B cell (primary cell): ENCODE measurements around the gene PCDHGA5. TPM values are rescaled to one million over a fixed set of nuclear protein-coding genes. Genes with fewer than 3 reads are reported as not detected.
A peak's percentile ranks its signal among the peaks of the same experiment; 100 is the strongest.
"Not testable (repeated sequence)": the region's sequence is repeated elsewhere in the genome, so short reads cannot be mapped to it uniquely, and the experiment has no call there.

Experiments used
- ATAC-seq: fragments of 200-7000 bp; cut with Tn5 transposase; one replicate; pipeline ENCODE4 v1.10.0; 2021; ENCODE audit warnings: low read depth, mild to moderate bottlenecking, moderate number of reproducible peaks, moderate library complexity
- CTCF ChIA-PET: fragments of 350-600 bp; sonication (Branson Sonifier 250); formaldehyde crosslinking; loops from one replicate; lab custom pipeline; 2021; ENCODE audit warnings: antibody characterized with exemption, inconsistent platforms; lab: Charles Lee
- POLR2A ChIA-PET: fragments of 350-600 bp; sonication (Branson Sonifier 250); formaldehyde crosslinking; loops from one replicate; lab custom pipeline; 2021; ENCODE audit warnings: antibody characterized with exemption; lab: Charles Lee
- DNase-seq: peaks from one replicate; pipeline ENCODE4 v3.0.0; 2013
- H2AFZ ChIP-seq: 2 replicates; pipeline ENCODE4 v1.6.1; 2012; ENCODE audit warnings: mild to moderate bottlenecking, low read depth, low read length; ENCODE audit not compliant: insufficient read depth, poor library complexity, severe bottlenecking
- H3K27ac ChIP-seq, 2 donors: 1 replicate in 1 of 2; 2 replicates in 1 of 2; pipeline ENCODE4 v1.5.1; 2012 to 2013; ENCODE audit warnings: low read length in 2 of 2, mild to moderate bottlenecking in 2 of 2, moderate library complexity in 1 of 2
- H3K27me3 ChIP-seq, 4 experiments: fragments of 200-600 bp in 1 of 4; sonication (generic) in 1 of 4; replicated peaks in 1 of 4; 1 replicate in 2 of 4; 2 replicates in 2 of 4; pipeline versions ENCODE4 v1.6.1 to v1.7.0; 2013 to 2016; ENCODE audit warnings: low read length in 3 of 4, mild to moderate bottlenecking in 2 of 4, mixed read lengths in 1 of 4, moderate library complexity in 1 of 4; ENCODE audit not compliant: insufficient read depth in 4 of 4, control insufficient read depth in 3 of 4; ENCODE audit errors: control extremely low read depth in 1 of 4
- H3K36me3 ChIP-seq, 2 experiments: replicated peaks in 1 of 2; 1 replicate in 1 of 2; 2 replicates in 1 of 2; pipeline versions ENCODE4 v1.6.1 to v1.7.1; 2013; ENCODE audit warnings: low read length in 1 of 2; ENCODE audit not compliant: insufficient read depth in 2 of 2, control insufficient read depth in 1 of 2; ENCODE audit errors: control extremely low read depth in 1 of 2, extremely low read depth in 1 of 2
- H3K4me1 ChIP-seq, 2 donors: fragments of 200-600 bp in 1 of 2; sonication (generic) in 1 of 2; 1 replicate in 1 of 2; 2 replicates in 1 of 2; pipeline versions ENCODE4 v1.5.1 to v1.6.1; 2013 to 2017; ENCODE audit warnings: low read length in 2 of 2; ENCODE audit not compliant: control insufficient read depth in 2 of 2, insufficient read depth in 2 of 2
- H3K4me2 ChIP-seq: replicated peaks from 2 replicates; pipeline ENCODE3; 2012; ENCODE audit warnings: mild to moderate bottlenecking, low read depth, low read length; ENCODE audit not compliant: poor library complexity, severe bottlenecking
- H3K4me3 ChIP-seq, 5 experiments: fragments of 200-600 bp in 1 of 5; sonication (generic) in 1 of 5; 1 replicate in 3 of 5; 2 replicates in 2 of 5; pipeline versions ENCODE4 v1.5.1 to v1.7.0; 2011 to 2016; ENCODE audit warnings: low read length in 4 of 5, mild to moderate bottlenecking in 4 of 5, low read depth in 2 of 5, control low read depth in 1 of 5, moderate library complexity in 1 of 5; ENCODE audit not compliant: insufficient read depth in 1 of 5; ENCODE audit errors: control extremely low read depth in 1 of 5, extremely low read depth in 1 of 5
- H3K79me2 ChIP-seq: fragments of 200-600 bp; sonication (generic); one replicate; pipeline ENCODE4 v1.6.0; 2016; ENCODE audit warnings: low read length; ENCODE audit not compliant: control insufficient read depth, insufficient read depth
- H3K9ac ChIP-seq: fragments of 200-600 bp; sonication (generic); 2 replicates; pipeline ENCODE4 v1.6.1; 2017; ENCODE audit warnings: mild to moderate bottlenecking, low read length, moderate library complexity
- H3K9me3 ChIP-seq, 3 donors: one replicate each; pipeline versions ENCODE4 v1.6.1 to v1.7.1; 2013; ENCODE audit warnings: low read length in 2 of 3; ENCODE audit not compliant: control insufficient read depth in 2 of 3, insufficient read depth in 1 of 3; ENCODE audit errors: control extremely low read depth in 1 of 3
- H4K20me1 ChIP-seq: 2 replicates; pipeline ENCODE4 v1.6.0; 2012; ENCODE audit warnings: mild to moderate bottlenecking, low read length; ENCODE audit not compliant: insufficient read depth, control insufficient read depth, poor library complexity, severe bottlenecking
- H3K27ac Mint-ChIP-seq: one replicate; pipeline ENCODE4 v1.8.0; 2021; ENCODE audit warnings: mixed read lengths
- H3K27me3 Mint-ChIP-seq: one replicate; pipeline ENCODE4 v1.8.0; 2021; ENCODE audit warnings: mixed read lengths
- H3K4me1 Mint-ChIP-seq: one replicate; pipeline ENCODE4 v1.8.0; 2021; ENCODE audit warnings: mixed read lengths
- H3K4me3 Mint-ChIP-seq: one replicate; pipeline ENCODE4 v1.8.0; 2021; ENCODE audit warnings: mixed read lengths
- H3K9me3 Mint-ChIP-seq: one replicate; pipeline ENCODE4 v1.8.0; 2022; ENCODE audit warnings: mixed read lengths; ENCODE audit not compliant: insufficient read depth
- CTCF ChIP-seq: fragments of 200-600 bp; IDR thresholded peaks from one replicate; pipeline ENCODE4 v1.8.0; 2022; ENCODE audit warnings: antibody characterized with exemption, mild to moderate bottlenecking
- EZH2 ChIP-seq: IDR thresholded peaks from 2 replicates; pipeline ENCODE4 v1.6.1; 2012; ENCODE audit warnings: borderline replicate concordance, low read depth, mild to moderate bottlenecking, moderate library complexity, low read length; ENCODE audit not compliant: insufficient read depth, poor library complexity, severe bottlenecking
- WGBS: methylation state at CpG from one replicate; pipeline ENCODE4 v1.1.5; 2013; ENCODE audit warnings: missing lambda C conversion rate; ENCODE audit not compliant: insufficient coverage; 5-methylcytosine and 5-hydroxymethylcytosine counted together
- intact Hi-C: fragments of 100-400 bp; cut with micrococcal nuclease; formaldehyde crosslinking; loops from one replicate; pipeline ENCODE4 v1.10.0; 2022
- polyA plus RNA-seq: library from polyadenylated mRNA; depleted of rRNA; stranded (reverse); fragments of >200 nt; gene quantifications from 2 replicates; pipeline ENCODE4 v1.2.3, GENCODE V29; 2012
- total RNA-seq, 2 donors: library from RNA; stranded (reverse); fragments of 120-200 nt in 1 of 2; gene quantifications; 1 replicate in 1 of 2; 2 replicates in 1 of 2; pipeline versions ENCODE4 v1.2.3 to v1.2.4, GENCODE V29; 2013 to 2022

Gene PCDHGA5
- total and polyA plus RNA-seq, 2 donors (not counting 1 experiment from before 2014, with no cell fraction given) = 0.21 to 1.7 TPM

- H2AFZ ChIP-seq, H3K36me3 ChIP-seq, POLR2A ChIA-PET, H3K9ac ChIP-seq, H3K79me2 ChIP-seq, H3K4me1 Mint-ChIP-seq, intact Hi-C loops, H4K20me1 ChIP-seq, H3K27ac ChIP-seq, ATAC-seq, H3K4me2 ChIP-seq, H3K4me3 ChIP-seq, H3K27ac Mint-ChIP-seq, H3K4me3 Mint-ChIP-seq, DNase-seq, H3K4me1 ChIP-seq: not testable (repeated sequence)
- peaks cover 0 to 58% (median 46%) of the 10 kb centered on the region in 3 donors for H3K9me3 ChIP-seq
- CTCF ChIA-PET = interaction anchor here (1.4 to 2.0 kb wide), 2 partner anchors 32 to 188 kb away, joined by 4 to 5 read pairs; partner anchors contain the start of gene PCDHGB6
- H3K9me3 Mint-ChIP-seq = peaks cover 12% of the 10 kb centered on the region
- H3K27me3 ChIP-seq = peaks cover 0 to 55% (median 30%) of the 10 kb centered on the region in 4 experiments
- 56% methylated on average over 33 of the region's 48 CpGs for whole genome bisulfite sequencing
- peaks cover 44% of the 10 kb centered on the region for H3K27me3 Mint-ChIP-seq
These were observed 11.6 kb downstream of the PCDHGA5 start for GRCh38 chr5:141375444-141376155.

- Mint-ChIP-seq H3K27ac (no peak within 1 kb of the TSS), H3K27me3 (peaks cover 58% of the 10 kb centered on the region), H3K4me3 (peak within 1 kb of the TSS; percentile 81), H3K4me1 (peaks cover 3% of the 10 kb centered on the region), H3K9me3 (peaks cover 7% of the 10 kb centered on the region)
- CTCF ChIA-PET = no interaction called here
- Histone ChIP-seq H3K79me2 (no peaks in the 10 kb centered on the region), H3K27ac (no peak within 1 kb of the TSS), H2AFZ (no peak within 1 kb of the TSS), H3K9ac (no peak within 1 kb of the TSS), H3K4me1 (no peaks in the 10 kb centered on the region), H3K27me3 (peaks cover 0 to 43% (median 28%) of the 10 kb centered on the region in 4 experiments), H3K4me3 (peak within 1 kb of the TSS in 3 of 5 experiments; percentile 1 to 36 (median 24)), H4K20me1 (no peaks in the 10 kb centered on the region), H3K4me2 (peak within 1 kb of the TSS; percentile 25), H3K36me3 (no peaks in the 10 kb centered on the region), H3K9me3 (peaks cover 5 to 37% (median 25%) of the 10 kb centered on the region in 3 donors)
- intact Hi-C loops = no loop called here
- TF ChIP-seq CTCF (no peak), EZH2 (no peak)
- WGBS = 22% methylated on average over 29 of the region's 37 CpGs
- no peak for DNase-seq
- POLR2A ChIA-PET = no interaction called here
- no peak for ATAC-seq
These were observed 18.7 kb downstream of the PCDHGA5 start, which contains the start of gene PCDHGA7 for GRCh38 chr5:141382469-141383294. PCDHGA7 (plus strand) TSS chr5:141382742; CDS start chr5:141382900, 158 bp downstream.
